Measurements from ENCODE around the gene TMEM53. TPM values are rescaled to one million over a fixed set of nuclear protein-coding genes. Genes with fewer than 3 reads are reported as not detected.

TMEM53 gene
- total and polyA plus RNA-seq, 12 donors = 7.2 to 47.4 (median 12.6) TPM

GRCh38 chr1:44631647-44632539 is 42.4 kb downstream of the TMEM53 start:
- Histone ChIP-seq H3K27me3 (no peaks in the 10 kb centered on the region), H3K4me3 (peak overlapping the region; percentile 3 to 86 (median 32)), H3K27ac (peak overlapping the region; percentile 39 to 96 (median 95)), H3K9me3 (replicated peaks in 1 of 3) (no peaks in the 10 kb centered on the region), H3K4me1 (replicated peaks in 1 of 2) (peaks cover 7 to 39% of the 10 kb centered on the region in 2 donors), H3K36me3 (replicated peaks in 1 of 2) (peaks cover 0 to 37% of the 10 kb centered on the region in 2 donors)
- 0 to 2% (median 1%) methylated on average over 32 to 88 of the region's 88 CpGs for WGBS, 4 donors
- TF ChIP-seq CTCF (IDR thresholded peaks at IDR 0.05) (peak in 2 of 6 experiments; percentile 1 to 18), POLR2A (IDR thresholded peaks at IDR 0.05) (peak; percentile 77 to 79)
- peak; percentile 87 to 96 (median 91) for DNase-seq
- intact Hi-C loops (cut with DNase I) = no loop called here

DNA sequence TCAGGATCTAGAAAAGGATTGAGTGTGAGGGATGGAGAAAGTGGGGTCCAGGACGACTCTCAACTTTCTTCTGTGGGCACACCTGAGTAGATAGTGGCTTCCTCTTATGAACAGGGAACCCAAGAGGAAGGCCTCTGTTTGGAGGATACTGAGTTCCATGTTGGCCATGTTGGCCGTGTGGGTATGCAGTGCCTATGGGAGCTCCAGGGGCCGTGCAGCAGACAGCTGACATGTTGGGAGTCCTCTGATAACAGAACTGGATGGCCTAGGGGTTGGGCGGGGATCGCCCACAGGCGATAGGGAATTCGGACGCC is 43.0 kb downstream of the TMEM53 start:
- Histone ChIP-seq H3K9me3 (replicated peaks in 1 of 3) (no peaks in the 10 kb centered on the region), H3K4me3 (peak overlapping the region; percentile 3 to 86 (median 32)), H3K27me3 (no peaks in the 10 kb centered on the region), H3K36me3 (replicated peaks in 1 of 2) (peaks cover 0 to 31% of the 10 kb centered on the region in 2 donors), H3K4me1 (replicated peaks in 1 of 2) (peaks cover 7 to 33% of the 10 kb centered on the region in 2 donors), H3K27ac (peak overlapping the region; percentile 39 to 96 (median 95))
- 14 to 29% (median 17%) methylated on average over 5 to 8 of the region's 8 CpGs for WGBS, 4 donors
- TF ChIP-seq POLR2A (IDR thresholded peaks at IDR 0.05) = no peak
- TF ChIP-seq CTCF (IDR thresholded peaks at IDR 0.05) = no peak
- DNase-seq = no peak
- intact Hi-C loops (cut with DNase I) = no loop called here

- no peak for DNase-seq
- WGBS, 4 donors = 56 to 72% (median 69%) methylated on average over 2 of the region's 2 CpGs
- Histone ChIP-seq H3K27ac (no peak overlapping the region), H3K9me3 (replicated peaks in 1 of 3) (no peaks in the 10 kb centered on the region), H3K36me3 (replicated peaks in 1 of 2) (peaks cover 0 to 19% of the 10 kb centered on the region in 2 donors), H3K4me3 (no peak overlapping the region), H3K4me1 (replicated peaks in 1 of 2) (peaks cover 7 to 31% of the 10 kb centered on the region in 2 donors), H3K27me3 (no peaks in the 10 kb centered on the region)
- TF ChIP-seq POLR2A (IDR thresholded peaks at IDR 0.05) (no peak), CTCF (IDR thresholded peaks at IDR 0.05) (no peak)
- intact Hi-C loops (cut with DNase I) = no loop called here
These were observed 44.2 kb downstream of the TMEM53 start for GRCh38 chr1:44630116-44630515.

GRCh38 chr1:44628962-44629756 is 45.1 kb downstream of the TMEM53 start:
- no peaks in the 10 kb centered on the region for H3K9me3 ChIP-seq (replicated peaks in 1 of 3)
- intact Hi-C loops (cut with DNase I) = no loop called here
- H3K4me1 ChIP-seq (replicated peaks in 1 of 2) = peaks cover 7 to 25% of the 10 kb centered on the region in 2 donors
- 43 to 54% (median 48%) methylated on average over 5 of the region's 5 CpGs for WGBS, 4 donors
- peak in 4 of 7 donors; percentile 33 to 66 (median 64) for DNase-seq
- H3K27ac ChIP-seq = peak overlapping the region in 3 of 5 donors; percentile 43 to 54 (median 51)
- no peak overlapping the region for H3K4me3 ChIP-seq
- H3K27me3 ChIP-seq = no peaks in the 10 kb centered on the region
- peaks cover 0 to 10% of the 10 kb centered on the region in 2 donors for H3K36me3 ChIP-seq (replicated peaks in 1 of 2)
- no peak for TF ChIP-seq CTCF (IDR thresholded peaks at IDR 0.05)
- no peak for TF ChIP-seq POLR2A (IDR thresholded peaks at IDR 0.05)
